H9 (cell line): Measurements from ENCODE around the gene BDP1. TPM values are rescaled to one million over a fixed set of nuclear protein-coding genes. Genes with fewer than 3 reads are reported as not detected.

ENCODE experiments used
- DNase-seq: peaks from one replicate; pipeline ENCODE4 v3.0.0-alpha.2; 2017
- H2AFZ ChIP-seq: one replicate; pipeline ENCODE4 v1.6.1; 2013; ENCODE audit warnings: mild to moderate bottlenecking, low read length, control low read depth, moderate library complexity
- H2AK5ac ChIP-seq: 2 replicates; pipeline ENCODE4 v1.6.1; 2013; ENCODE audit warnings: low read length, control low read depth, mixed read lengths; ENCODE audit not compliant: insufficient read length
- H2BK120ac ChIP-seq: one replicate; pipeline ENCODE4 v1.6.1; 2013; ENCODE audit warnings: low read depth, mild to moderate bottlenecking, low read length, control low read depth, inconsistent platforms; ENCODE audit not compliant: poor library complexity, severe bottlenecking
- H2BK12ac ChIP-seq: 2 replicates; pipeline ENCODE4 v1.6.1; 2013; ENCODE audit warnings: low read length, control low read depth, mixed read lengths, low read depth; ENCODE audit not compliant: insufficient read length
- H2BK15ac ChIP-seq: 2 replicates; pipeline ENCODE4 v1.6.1; 2013; ENCODE audit warnings: low read depth, low read length, control low read depth
- H2BK20ac ChIP-seq: one replicate; pipeline ENCODE4 v1.6.1; 2013; ENCODE audit warnings: low read depth, mild to moderate bottlenecking, low read length, control low read depth, inconsistent platforms; ENCODE audit not compliant: poor library complexity, severe bottlenecking
- H2BK5ac ChIP-seq: 2 replicates; pipeline ENCODE4 v1.6.1; 2013; ENCODE audit warnings: low read length, control low read depth, mixed read lengths; ENCODE audit not compliant: insufficient read length
- H3K14ac ChIP-seq: 2 replicates; pipeline ENCODE4 v1.6.1; 2013; ENCODE audit warnings: low read length, control low read depth; ENCODE audit not compliant: insufficient read depth
- H3K18ac ChIP-seq: 2 replicates; pipeline ENCODE4 v1.6.1; 2013; ENCODE audit warnings: low read depth, mild to moderate bottlenecking, mixed read lengths, low read length, control low read depth; ENCODE audit not compliant: insufficient read length
- H3K23ac ChIP-seq: 2 replicates; pipeline ENCODE4 v1.6.1; 2013; ENCODE audit warnings: low read length, control low read depth, mixed read lengths, low read depth; ENCODE audit not compliant: insufficient read length
- H3K23me2 ChIP-seq: 2 replicates; pipeline ENCODE4 v1.6.1; 2013; ENCODE audit warnings: low read depth, mild to moderate bottlenecking, mixed read lengths, low read length, control low read depth; ENCODE audit not compliant: insufficient read length, poor library complexity, severe bottlenecking
- H3K27ac ChIP-seq: 2 replicates; pipeline ENCODE4 v1.5.1; 2013; ENCODE audit warnings: low read length, control low read depth, mixed read lengths, low read depth; ENCODE audit not compliant: insufficient read length
- H3K27me3 ChIP-seq: 2 replicates; pipeline ENCODE4 v1.6.1; 2013; ENCODE audit warnings: low read length, control low read depth, inconsistent platforms; ENCODE audit not compliant: insufficient read depth
- H3K4ac ChIP-seq: 2 replicates; pipeline ENCODE4 v1.6.1; 2013; ENCODE audit warnings: low read depth, mild to moderate bottlenecking, control low read depth, inconsistent platforms, low read length, moderate library complexity
- H3K4me1 ChIP-seq: 2 replicates; pipeline ENCODE4 v1.6.1; 2013; ENCODE audit warnings: low read length, control low read depth, inconsistent platforms; ENCODE audit not compliant: insufficient read depth
- H3K4me2 ChIP-seq: 2 replicates; pipeline ENCODE4 v1.6.1; 2013; ENCODE audit warnings: low read length, control low read depth, mixed read lengths; ENCODE audit not compliant: insufficient read length, insufficient read depth
- H3K56ac ChIP-seq: 2 replicates; pipeline ENCODE4 v1.6.1; 2013; ENCODE audit warnings: low read depth, mild to moderate bottlenecking, mixed read lengths, low read length, control low read depth; ENCODE audit not compliant: insufficient read length
- H3K79me1 ChIP-seq: 2 replicates; pipeline ENCODE4 v1.6.1; 2013; ENCODE audit warnings: low read depth, mild to moderate bottlenecking, moderate library complexity, low read length, control low read depth, inconsistent platforms; ENCODE audit not compliant: insufficient read depth, poor library complexity, severe bottlenecking
- H3K79me2 ChIP-seq: 2 replicates; pipeline ENCODE4 v1.6.1; 2013; ENCODE audit warnings: low read length, control low read depth, inconsistent platforms; ENCODE audit not compliant: insufficient read depth
- H3K9ac ChIP-seq: 2 replicates; pipeline ENCODE4 v1.6.1; 2013; ENCODE audit warnings: low read length, control low read depth, mixed read lengths; ENCODE audit not compliant: insufficient read length; ENCODE audit errors: extremely low read depth
- H3K9me3 ChIP-seq: one replicate; pipeline ENCODE4 v1.6.1; 2013; ENCODE audit warnings: low read depth, low read length, inconsistent platforms; ENCODE audit not compliant: control insufficient read depth
- H3T11ph ChIP-seq: one replicate; pipeline ENCODE4 v1.6.1; 2013; ENCODE audit warnings: mild to moderate bottlenecking, low read length, control low read depth, inconsistent platforms
- H4K20me1 ChIP-seq: one replicate; pipeline ENCODE4 v1.6.1; 2013; ENCODE audit not compliant: control insufficient read depth, insufficient read length, insufficient read depth
- H4K5ac ChIP-seq: 2 replicates; pipeline ENCODE4 v1.6.1; 2013; ENCODE audit warnings: low read depth, mild to moderate bottlenecking, mixed read lengths, low read length, control low read depth; ENCODE audit not compliant: insufficient read length
- H4K8ac ChIP-seq: replicated peaks from 2 replicates; pipeline ENCODE4 v1.6.1; 2013; ENCODE audit warnings: low read length, control low read depth, mixed read lengths, low read depth; ENCODE audit not compliant: insufficient read length
- H4K91ac ChIP-seq: 2 replicates; pipeline ENCODE4 v1.6.1; 2013; ENCODE audit warnings: low read depth, mild to moderate bottlenecking, moderate library complexity, mixed read lengths, low read length, control low read depth; ENCODE audit not compliant: insufficient read length
- H3K27ac Mint-ChIP-seq, 3 experiments: 2 replicates in 2 of 3; 3 replicates in 1 of 3; pipeline ENCODE4 v1.8.0; 2020 to 2021; ENCODE audit warnings: mixed read lengths in 3 of 3, mild to moderate bottlenecking in 1 of 3, moderate library complexity in 1 of 3
- H3K27me3 Mint-ChIP-seq: 2 replicates; pipeline ENCODE4 v1.8.0; 2021; ENCODE audit warnings: low read depth, mild to moderate bottlenecking, moderate library complexity, mixed read lengths
- H3K36me3 Mint-ChIP-seq, 3 experiments: 2 replicates in 2 of 3; 3 replicates in 1 of 3; pipeline ENCODE4 v1.8.0; 2020 to 2021; ENCODE audit warnings: low read depth in 3 of 3, mixed read lengths in 3 of 3; ENCODE audit not compliant: insufficient read depth in 1 of 3
- H3K4me1 Mint-ChIP-seq, 2 experiments: 2 replicates each; pipeline ENCODE4 v1.8.0; 2020; ENCODE audit warnings: mixed read lengths in 2 of 2
- H3K4me3 Mint-ChIP-seq, 2 experiments: 2 replicates in 1 of 2; 3 replicates in 1 of 2; pipeline ENCODE4 v1.8.0; 2020 to 2021; ENCODE audit warnings: mild to moderate bottlenecking in 2 of 2, mixed read lengths in 2 of 2, moderate library complexity in 1 of 2
- H3K9me3 Mint-ChIP-seq, 2 experiments: 2 replicates in 1 of 2; 3 replicates in 1 of 2; pipeline ENCODE4 v1.8.0; 2020; ENCODE audit warnings: mild to moderate bottlenecking in 2 of 2, mixed read lengths in 2 of 2, moderate library complexity in 1 of 2
- WGBS: extraction: QIAGEN DNeasy Blood & Tissue Kit; methylation state at CpG from one replicate; pipeline ENCODE4 v1.1.7; 2013; ENCODE audit warnings: missing lambda C conversion rate, low lambda C conversion rate, mixed read lengths; ENCODE audit not compliant: insufficient read length; ENCODE audit errors: extremely low coverage; 5-methylcytosine and 5-hydroxymethylcytosine counted together
- total RNA-seq: library from RNA; stranded (reverse); gene quantifications from 2 replicates; pipeline ENCODE4 v1.2.1, GENCODE V29; 2021
- TF ChIP-seq, protein P1 (sequence below): fragments of 200-600 bp; sonication (generic); conservative IDR thresholded peaks from 3 replicates; pipeline ENCODE4 v1.8.0; 2021; ENCODE audit warnings: antibody characterized with exemption, mild to moderate bottlenecking

Gene BDP1
- total RNA-seq, 1 experiment from 2014 or later: 31.5 TPM

DNA sequence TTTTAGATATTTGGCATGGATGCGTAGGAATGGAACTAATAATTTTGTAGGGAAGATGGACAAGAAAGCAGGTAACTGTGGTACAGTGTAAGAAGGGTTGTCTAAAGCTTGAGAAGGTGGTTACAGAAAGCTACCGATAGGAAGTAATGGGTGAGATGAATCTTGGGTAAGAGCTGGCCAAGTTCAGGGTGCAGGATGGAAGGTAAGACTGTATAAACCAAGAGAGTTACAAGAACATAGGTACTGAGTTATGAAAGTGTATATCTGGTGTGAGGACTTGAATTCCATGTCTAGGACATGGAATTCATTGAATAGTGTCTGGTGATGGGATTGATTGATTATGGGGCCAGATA, 133.1 kb downstream of the BDP1 start:
- Histone ChIP-seq H3K4me1 (no peaks in the 10 kb centered on the region), H4K8ac (no peak overlapping the region), H2AK5ac (no peak overlapping the region), H3K23ac (no peak overlapping the region), H2BK20ac (no peak overlapping the region), H3K14ac (no peak overlapping the region), H3K23me2 (peaks cover 8% of the 10 kb centered on the region), H2BK15ac (no peak overlapping the region), H3K27me3 (no peaks in the 10 kb centered on the region), H2BK5ac (no peak overlapping the region), H2BK12ac (no peak overlapping the region), H3K4ac (no peak overlapping the region), H3K79me2 (peaks cover 20% of the 10 kb centered on the region; the same call in 1 of the 2 replicates), H2BK120ac (no peak overlapping the region), H2AFZ (no peak overlapping the region), H3K79me1 (no peaks in the 10 kb centered on the region), H4K5ac (no peak overlapping the region), H3K9me3 (no peaks in the 10 kb centered on the region), H3K9ac (no peak overlapping the region), H3K27ac (no peak overlapping the region), H4K20me1 (no peaks in the 10 kb centered on the region), H3K18ac (no peak overlapping the region), H3T11ph (no peak overlapping the region), H3K56ac (no peak overlapping the region), H3K4me2 (no peak overlapping the region), H4K91ac (no peak overlapping the region)
- peaks cover 5 to 8% (median 7%) of the 10 kb centered on the region in 3 experiments; a peak in 4 of 7 replicates for H3K36me3 Mint-ChIP-seq
- H3K27ac Mint-ChIP-seq: no peak overlapping the region
- H3K4me1 Mint-ChIP-seq: peaks cover 14 to 18% of the 10 kb centered on the region in 2 experiments
- DNase-seq: no peak
- no peaks in the 10 kb centered on the region; the same call in 1 of the 2 replicates for H3K27me3 Mint-ChIP-seq
- WGBS: no CpG with 5 or more reads among the region's 2 CpGs
- H3K9me3 Mint-ChIP-seq: no peaks in the 10 kb centered on the region; a peak in 1 of 5 replicates
- peak overlapping the region; percentile 83 to 92 for H3K4me3 Mint-ChIP-seq
- TF ChIP-seq, protein P1, sequence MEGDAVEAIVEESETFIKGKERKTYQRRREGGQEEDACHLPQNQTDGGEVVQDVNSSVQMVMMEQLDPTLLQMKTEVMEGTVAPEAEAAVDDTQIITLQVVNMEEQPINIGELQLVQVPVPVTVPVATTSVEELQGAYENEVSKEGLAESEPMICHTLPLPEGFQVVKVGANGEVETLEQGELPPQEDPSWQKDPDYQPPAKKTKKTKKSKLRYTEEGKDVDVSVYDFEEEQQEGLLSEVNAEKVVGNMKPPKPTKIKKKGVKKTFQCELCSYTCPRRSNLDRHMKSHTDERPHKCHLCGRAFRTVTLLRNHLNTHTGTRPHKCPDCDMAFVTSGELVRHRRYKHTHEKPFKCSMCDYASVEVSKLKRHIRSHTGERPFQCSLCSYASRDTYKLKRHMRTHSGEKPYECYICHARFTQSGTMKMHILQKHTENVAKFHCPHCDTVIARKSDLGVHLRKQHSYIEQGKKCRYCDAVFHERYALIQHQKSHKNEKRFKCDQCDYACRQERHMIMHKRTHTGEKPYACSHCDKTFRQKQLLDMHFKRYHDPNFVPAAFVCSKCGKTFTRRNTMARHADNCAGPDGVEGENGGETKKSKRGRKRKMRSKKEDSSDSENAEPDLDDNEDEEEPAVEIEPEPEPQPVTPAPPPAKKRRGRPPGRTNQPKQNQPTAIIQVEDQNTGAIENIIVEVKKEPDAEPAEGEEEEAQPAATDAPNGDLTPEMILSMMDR: no peak
